ENCODE results near the gene POLG. TPM values are rescaled to one million over a fixed set of nuclear protein-coding genes. Genes with fewer than 3 reads are reported as not detected.
"Not testable (repeated sequence)": the region's sequence is repeated elsewhere in the genome, so short reads cannot be mapped to it uniquely, and the experiment has no call there.

POLG gene
- total RNA-seq, 1 donor from 2014 or later, result 39.7 TPM

DNA sequence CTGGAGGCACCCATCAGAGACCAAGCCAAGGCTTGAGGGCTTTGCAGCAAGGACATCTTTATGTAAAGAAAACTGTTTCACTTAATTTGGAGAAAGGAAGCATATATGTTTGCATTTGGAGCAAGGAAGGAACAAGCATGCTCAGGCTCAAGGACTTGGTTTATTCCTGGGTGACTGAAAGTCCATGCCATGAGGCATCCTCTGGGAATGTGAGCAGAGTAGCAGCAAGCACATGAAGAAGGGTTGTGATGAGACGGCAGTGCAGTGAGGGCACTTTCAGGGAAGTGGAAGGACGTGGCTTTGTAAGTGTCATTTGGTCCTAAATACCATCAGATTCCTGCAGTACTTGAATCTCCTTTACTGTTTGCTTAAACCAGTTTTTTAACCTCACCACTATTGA lies 26.8 kb downstream of the POLG start:
- DNase-seq (ENCODE audit: missing footprints), result no peak
- no peak for ATAC-seq
- intact Hi-C loops (cut with DNase I), result loop anchor here (10.0 kb wide), 1 partner anchor 103 kb away; no protein-coding TSS in a partner anchor

DNA sequence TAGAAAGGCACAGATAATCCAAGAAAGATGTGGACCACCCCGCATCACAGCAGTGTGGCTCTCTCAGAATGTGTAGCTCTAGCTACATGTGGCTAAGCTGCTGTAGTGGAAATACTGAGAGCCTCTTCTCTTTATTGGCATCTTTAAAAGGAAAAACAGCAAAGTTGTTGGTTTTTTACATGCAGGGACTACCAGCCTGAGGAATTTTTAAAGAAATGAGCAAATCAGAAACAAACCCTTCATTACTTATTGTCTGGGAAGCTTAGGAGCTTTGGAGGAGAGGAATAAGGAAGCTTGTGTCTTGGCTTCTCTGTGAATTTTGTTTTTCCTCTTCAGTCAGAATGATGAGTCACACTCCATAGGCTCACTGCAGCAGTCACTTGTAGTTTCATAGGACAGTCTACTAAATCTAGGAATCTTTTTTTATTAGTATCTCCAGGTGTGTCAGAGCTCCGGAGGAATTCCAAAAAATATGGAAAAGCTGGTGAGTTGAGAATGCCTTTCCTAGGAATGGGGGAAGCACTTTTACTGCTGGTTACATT lies 27.5 kb downstream of the POLG start:
- no peak for DNase-seq (ENCODE audit: missing footprints)
- intact Hi-C loops (cut with DNase I), result loop anchor here (10.0 kb wide), 1 partner anchor 102 kb away; no protein-coding TSS in a partner anchor
- no peak for ATAC-seq

DNA sequence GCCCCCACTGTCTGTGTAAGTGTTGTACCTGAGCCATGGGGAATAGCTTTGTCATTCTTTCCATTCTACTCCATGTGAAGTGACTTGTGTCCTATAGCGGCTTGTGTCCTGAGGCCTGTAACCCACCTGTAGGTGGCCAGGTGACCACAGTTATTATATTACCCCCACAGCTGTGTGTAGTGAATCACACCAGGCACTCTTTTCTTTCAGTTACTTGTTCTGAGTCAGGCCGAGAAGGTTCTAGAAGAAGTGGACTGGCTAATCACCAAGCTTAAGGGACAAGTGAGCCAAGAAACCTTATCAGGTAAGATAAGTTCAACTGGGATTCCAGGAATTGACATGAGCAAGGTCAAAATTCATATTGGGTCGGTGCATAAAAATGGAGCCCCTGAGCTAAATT lies 29.2 kb downstream of the POLG start:
- intact Hi-C loops (cut with DNase I), result loop anchor here (10.0 kb wide), 1 partner anchor 101 kb away; no protein-coding TSS in a partner anchor
- DNase-seq (ENCODE audit: missing footprints) (no peak), ATAC-seq (no peak)

DNA sequence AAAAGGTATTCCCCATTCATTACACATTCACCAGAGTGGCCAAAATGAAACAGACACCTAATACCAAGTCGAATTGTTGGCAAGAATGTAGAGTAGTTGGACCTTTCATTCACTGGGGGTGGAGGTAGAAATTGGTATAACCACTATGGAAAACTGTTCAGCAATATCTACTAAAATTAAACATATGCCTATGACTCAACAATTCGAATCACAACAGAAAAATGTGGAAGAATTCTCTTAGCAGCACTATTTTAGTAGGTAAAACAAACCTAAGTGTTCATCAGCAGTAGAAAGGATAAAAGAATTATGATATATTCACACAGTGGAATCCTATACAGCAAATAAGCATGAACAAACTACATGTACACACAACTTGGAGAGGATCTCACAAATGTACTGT lies 30.6 kb downstream of the POLG start:
- DNase-seq (ENCODE audit: missing footprints), result no peak
- intact Hi-C loops (cut with DNase I), result loop anchor here (10.0 kb wide), 1 partner anchor 99 kb away; no protein-coding TSS in a partner anchor

DNA sequence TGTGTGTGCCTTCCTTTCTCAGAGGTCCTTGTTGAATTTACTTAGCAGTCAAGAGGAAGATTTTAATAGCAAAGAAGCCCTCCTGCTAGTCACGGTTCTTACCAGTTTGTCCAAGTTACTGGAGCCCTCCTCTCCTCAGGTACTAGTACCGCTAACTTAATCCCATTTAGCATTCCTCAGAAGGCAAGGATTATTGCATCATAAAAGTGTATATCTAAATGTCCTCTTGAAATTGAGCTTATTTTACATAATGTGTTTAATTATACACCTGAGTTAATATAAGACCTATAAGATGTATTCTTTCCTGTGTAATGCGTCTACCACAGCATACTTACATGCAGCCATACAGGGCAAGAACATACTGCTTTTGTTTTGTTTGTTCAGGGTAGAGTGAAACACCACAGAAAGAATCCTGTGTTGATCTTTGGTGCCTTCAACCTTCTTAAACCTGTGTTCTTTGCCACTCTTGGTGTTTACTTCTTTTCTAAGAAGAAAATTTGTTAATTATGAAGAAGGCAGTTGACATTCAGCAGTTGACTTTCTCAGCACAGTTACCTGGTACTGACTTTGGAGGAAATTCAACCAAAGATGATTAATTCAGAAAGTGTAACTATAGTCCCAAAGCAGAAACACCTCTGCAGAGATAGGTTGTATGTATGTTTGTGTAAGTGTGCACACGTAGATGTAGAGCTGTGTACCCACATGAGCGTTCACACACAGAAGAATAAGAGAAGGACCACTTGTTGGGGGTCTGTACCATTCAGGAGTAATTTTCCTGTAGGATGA lies 33.1 kb downstream of the POLG start:
- ATAC-seq (no peak), DNase-seq (ENCODE audit: missing footprints) (no peak)
- intact Hi-C loops (cut with DNase I), result loop anchor here (10.0 kb wide), 1 partner anchor 97 kb away; no protein-coding TSS in a partner anchor

More for the DNA sequence above, 30.6 kb downstream of the POLG start:
- ATAC-seq, result no peak

DNA sequence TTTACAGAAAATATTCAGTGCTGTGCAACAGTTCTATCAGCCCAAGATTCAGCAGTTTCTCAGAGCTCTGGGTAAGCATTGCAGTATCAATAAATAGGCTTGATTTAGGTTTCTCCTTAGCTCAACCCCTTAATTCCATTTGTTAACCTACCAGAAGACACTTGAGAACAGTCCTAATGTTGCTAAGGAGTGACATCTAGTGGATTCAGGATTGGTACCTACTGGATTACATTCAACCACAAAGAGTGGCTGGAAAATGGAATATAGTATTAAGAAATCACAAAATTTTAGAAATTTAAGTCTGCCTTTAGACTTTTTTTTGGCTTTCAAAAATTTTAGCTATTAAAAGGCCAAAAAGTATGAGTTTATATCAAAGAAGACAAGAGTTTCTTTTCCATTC lies 34.7 kb downstream of the POLG start:
- intact Hi-C loops (cut with DNase I), result loop anchor here (10.0 kb wide), 1 partner anchor 95 kb away; no protein-coding TSS in a partner anchor
- ATAC-seq, result no peak
- DNase-seq (ENCODE audit: missing footprints), result no peak

DNA sequence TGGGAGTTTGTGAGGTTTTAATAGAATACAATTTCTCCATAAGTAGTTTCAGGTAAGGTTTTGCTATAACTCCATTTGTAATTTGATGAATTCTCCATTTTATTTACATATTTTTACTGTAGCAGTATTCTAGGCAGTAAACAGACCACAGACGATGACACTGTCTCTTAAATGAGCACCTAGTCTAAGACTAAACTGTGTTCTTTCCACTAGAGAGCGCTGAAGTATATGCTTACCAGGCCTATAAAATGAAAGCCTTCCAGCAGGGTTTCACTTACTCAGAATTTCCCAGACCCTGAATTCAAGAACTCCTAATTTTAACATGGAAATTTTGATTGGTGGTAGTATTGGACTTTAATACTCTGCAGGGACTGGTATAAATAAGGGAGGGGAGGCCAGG lies 41.6 kb downstream of the POLG start:
- DNase-seq (ENCODE audit: missing footprints) (no peak), ATAC-seq (no peak)
- intact Hi-C loops (cut with DNase I), result no loop called here

DNA sequence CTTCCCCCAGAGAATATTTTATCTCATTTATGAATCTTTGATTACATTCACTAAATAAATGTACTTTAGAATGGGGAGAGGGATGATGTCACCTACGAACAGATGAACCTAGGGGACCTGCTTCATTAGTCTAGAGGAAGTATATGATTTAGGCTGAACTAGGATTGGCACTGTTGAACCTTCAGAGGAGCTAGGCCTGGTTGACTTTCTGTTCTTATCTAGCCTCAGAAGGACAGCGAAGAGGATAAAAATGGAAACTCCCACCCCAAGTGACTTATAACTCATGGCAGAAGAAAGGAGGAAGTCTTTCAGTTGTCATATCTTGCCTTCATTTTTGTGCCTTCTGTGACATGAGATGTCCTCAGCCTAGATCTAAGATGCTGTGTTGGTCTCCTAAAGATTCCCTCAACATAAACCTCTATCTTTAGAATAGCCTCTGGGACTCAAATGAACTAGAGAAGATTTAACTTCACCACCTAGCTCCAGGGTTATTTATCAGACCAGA lies 42.6 kb downstream of the POLG start:
- ATAC-seq (no peak), DNase-seq (ENCODE audit: missing footprints) (no peak)
- intact Hi-C loops (cut with DNase I), result no loop called here

DNA sequence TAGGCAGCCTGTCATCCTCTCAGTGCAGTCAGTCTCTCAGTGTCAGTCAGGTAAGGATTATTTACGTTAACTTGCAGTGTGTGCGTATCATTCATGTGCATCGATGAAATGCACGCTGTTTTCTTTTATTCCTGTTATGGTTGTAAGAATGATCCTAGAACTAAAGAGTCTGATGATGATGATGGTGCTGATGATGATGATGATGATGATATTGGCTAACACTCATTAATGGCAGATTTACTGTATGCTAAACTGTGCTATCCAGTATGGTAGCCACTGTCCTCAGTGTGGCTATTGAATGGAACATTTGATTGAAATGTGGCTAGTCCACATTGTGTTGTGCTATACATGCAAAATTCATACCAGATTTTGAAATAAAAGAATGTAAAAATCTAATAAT lies 51.4 kb downstream of the POLG start:
- intact Hi-C loops (cut with DNase I), result no loop called here
- DNase-seq (ENCODE audit: missing footprints), result no peak
- ATAC-seq, result no peak

DNA sequence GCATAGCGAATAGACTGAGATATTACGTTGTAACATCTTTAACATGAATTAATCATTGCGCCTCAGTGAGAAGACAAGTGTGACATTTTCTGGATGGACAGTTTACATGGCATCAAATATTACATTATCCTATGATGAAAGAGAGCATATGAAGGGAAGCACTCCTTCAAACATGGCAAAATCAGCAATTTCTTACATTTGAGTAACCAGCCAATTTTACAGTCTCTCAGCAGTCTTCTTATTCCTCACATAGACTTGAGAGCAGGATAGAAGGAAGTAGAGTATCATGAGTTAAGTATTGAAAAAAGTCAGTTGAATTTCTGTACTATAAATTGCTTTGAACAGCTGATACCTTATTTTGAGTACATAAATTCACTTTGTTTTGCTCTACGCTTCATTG lies 52.0 kb downstream of the POLG start:
- DNase-seq (ENCODE audit: missing footprints), result no peak
- ATAC-seq, result no peak
- intact Hi-C loops (cut with DNase I), result no loop called here

DNA sequence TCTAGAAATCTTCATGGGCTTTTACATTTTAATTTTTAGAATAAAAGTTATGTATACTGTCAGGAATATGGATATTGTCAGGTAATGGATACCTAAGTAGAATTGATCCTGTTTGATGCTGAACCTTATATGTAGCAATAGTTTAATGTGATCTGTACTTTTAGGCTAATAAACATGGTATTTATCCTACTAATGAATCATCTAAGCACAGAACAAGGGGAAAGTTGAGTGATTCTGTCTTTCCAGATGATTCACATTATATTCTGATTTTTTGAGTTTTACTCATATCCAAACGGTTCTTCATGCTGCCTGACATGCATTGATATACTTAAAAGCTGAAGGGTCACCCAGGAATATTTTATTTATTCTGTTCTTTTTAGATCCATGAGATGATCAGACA lies 56.3 kb downstream of the POLG start:
- DNase-seq (ENCODE audit: missing footprints) (no peak), ATAC-seq (no peak)
- intact Hi-C loops (cut with DNase I), result no loop called here

DNA sequence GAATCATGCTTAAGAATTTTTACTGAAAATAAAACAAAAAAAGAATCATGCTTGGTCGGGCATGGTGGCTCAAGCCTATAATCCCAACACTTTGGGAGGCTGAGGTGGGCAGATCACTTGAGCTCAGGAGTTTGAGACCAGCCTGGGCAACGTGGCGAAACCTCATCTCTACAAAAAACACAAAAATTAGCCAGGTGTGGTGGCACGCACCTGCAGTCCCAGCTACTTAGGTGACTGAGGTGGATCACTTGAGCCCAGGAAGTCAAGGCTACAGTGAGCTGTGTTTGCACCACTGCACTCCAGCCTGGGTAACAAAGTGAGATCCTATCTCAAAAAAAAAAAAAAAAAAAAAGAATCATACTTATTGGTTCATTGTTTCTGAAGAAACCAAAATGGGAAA lies 57.3 kb downstream of the POLG start:
- intact Hi-C loops (cut with DNase I); ATAC-seq: not testable (repeated sequence)

More for the DNA sequence above, 57.3 kb downstream of the POLG start:
- not testable (repeated sequence) for DNase-seq (ENCODE audit: missing footprints)

Small RNA genes lying within 50 kb of the gene (microRNA-seq; reads per million reads assigned to microRNA genes)
- not detected for gene MIR6766
- not detected for gene MIR9-3

Other genes with a start within 250 kb of the POLG start
- 69.9 TPM for gene ABHD2, start 246.4 kb downstream of the POLG start, total RNA-seq
- not detected for gene RLBP1, start 113.2 kb downstream of the POLG start, total RNA-seq
- gene FANCI, start 90.8 kb downstream of the POLG start, total RNA-seq, result 3.2 TPM
- not detected for gene RHCG, start 161.8 kb upstream of the POLG start, total RNA-seq
- gene TICRR, start 240.6 kb upstream of the POLG start, total RNA-seq, result 0.16 TPM

Data from Right ventricle myocardium inferior (tissue), 1 donor.